Measurements from ENCODE around the gene DNAJB7. TPM values are rescaled to one million over a fixed set of nuclear protein-coding genes. Genes with fewer than 3 reads are reported as not detected.

DNAJB7 gene
- total RNA-seq = not detected

DNA sequence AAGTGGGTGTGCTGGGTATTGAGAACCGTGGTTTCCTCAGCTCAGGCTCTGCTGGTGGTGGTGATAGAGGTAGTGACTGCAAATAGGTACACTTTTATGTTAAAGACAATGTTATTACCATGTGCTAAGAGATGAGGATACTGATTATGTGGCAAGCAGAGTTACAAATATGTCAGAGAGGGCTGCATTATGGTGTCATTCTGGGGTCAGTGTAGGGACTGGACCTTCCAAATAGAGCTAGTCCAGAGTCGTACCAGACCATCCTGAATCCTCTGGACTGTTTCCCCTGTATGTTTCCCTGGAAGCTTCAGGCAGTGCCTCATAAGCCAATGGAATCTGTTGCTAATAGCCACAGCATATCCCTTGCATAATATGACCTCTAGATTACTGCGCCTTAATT is at the start of gene DNAJB7:
Gene DNAJB7, minus strand, starts transcription at position 101 of the 400 bp plus-strand sequence. CDS start 119 bp downstream, outside the sequence.
- DNase-seq (no peak), ATAC-seq (no peak)
- peaks cover 33% of the 10 kb centered on the region for H3K4me1 Mint-ChIP-seq
- no peak within 1 kb of the TSS for H3K4me3 Mint-ChIP-seq
- peaks cover 13% of the 10 kb centered on the region for H3K36me3 Mint-ChIP-seq (ENCODE audit: low read depth)
- POLR2A ChIA-PET = no interaction called here
- no peaks in the 10 kb centered on the region for H3K9me3 Mint-ChIP-seq (ENCODE audit: low read depth)
- intact Hi-C loops (cut with DNase I, micrococcal nuclease) = no loop called here
- H3K27ac Mint-ChIP-seq = peak within 1 kb of the TSS; percentile 70
- no peaks in the 10 kb centered on the region for H3K27me3 Mint-ChIP-seq
- CTCF ChIA-PET = interaction anchor here (0.6 to 0.7 kb wide), 2 partner anchors 37 to 83 kb away, joined by 3 read pairs; no protein-coding TSS in a partner anchor

- H3K9me3 Mint-ChIP-seq (ENCODE audit: low read depth) = no peaks in the 10 kb centered on the region
- H3K4me3 Mint-ChIP-seq = no peak overlapping the region
- ChIA-PET POLR2A (interaction anchor here (0.6 kb wide), 1 partner anchor 65 kb away, joined by 3 read pairs; no protein-coding TSS in a partner anchor), CTCF (interaction anchor here (0.8 to 3.9 kb wide), 4 partner anchors 9 to 330 kb away, joined by 3 to 22 read pairs (median 9); no protein-coding TSS in a partner anchor)
- intact Hi-C loops (cut with DNase I, micrococcal nuclease) = no loop called here
- H3K27ac Mint-ChIP-seq = no peak overlapping the region
- ATAC-seq (no peak), DNase-seq (no peak)
- H3K36me3 Mint-ChIP-seq (ENCODE audit: low read depth) = peaks cover 18% of the 10 kb centered on the region
- H3K27me3 Mint-ChIP-seq = no peaks in the 10 kb centered on the region
- no peaks in the 10 kb centered on the region for H3K4me1 Mint-ChIP-seq
These were observed 47.0 kb upstream of the DNAJB7 start for GRCh38 chr22:40908895-40909294.

GRCh38 chr22:40904101-40904500 is 42.2 kb upstream of the DNAJB7 start:
- DNase-seq (no peak), ATAC-seq (no peak)
- intact Hi-C loops (cut with DNase I, micrococcal nuclease) = no loop called here
- no peaks in the 10 kb centered on the region for H3K9me3 Mint-ChIP-seq (ENCODE audit: low read depth)
- CTCF ChIA-PET = no interaction called here
- H3K36me3 Mint-ChIP-seq (ENCODE audit: low read depth) = peaks cover 16% of the 10 kb centered on the region
- H3K4me1 Mint-ChIP-seq = peaks cover 7% of the 10 kb centered on the region
- no peaks in the 10 kb centered on the region for H3K27me3 Mint-ChIP-seq
- no peak overlapping the region for H3K27ac Mint-ChIP-seq
- H3K4me3 Mint-ChIP-seq = no peak overlapping the region
- POLR2A ChIA-PET = no interaction called here

DNA sequence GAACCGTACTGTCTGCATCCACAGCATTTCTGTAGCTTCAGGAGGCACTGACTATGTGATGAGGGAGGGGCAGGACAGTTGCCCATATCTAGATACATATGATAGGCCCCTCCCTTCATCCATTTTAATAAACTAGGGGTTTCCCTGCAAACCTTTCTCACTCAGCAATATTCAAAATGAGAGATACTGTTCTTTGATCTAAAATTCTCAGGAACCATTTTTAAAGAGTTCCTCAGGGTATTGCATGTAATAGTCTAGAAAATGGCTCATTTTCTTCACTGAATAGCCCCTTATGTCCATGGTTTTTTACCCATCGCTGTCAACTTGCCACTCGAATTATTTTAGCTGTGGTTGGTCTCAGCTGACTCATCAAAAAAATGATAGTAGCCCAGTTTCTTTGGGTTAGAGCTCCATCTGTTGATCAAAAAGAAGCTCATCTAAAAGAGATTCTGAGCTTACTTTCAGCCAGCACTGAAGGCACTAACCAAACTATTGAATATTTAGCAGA is 37.0 kb upstream of the DNAJB7 start:
- Mint-ChIP-seq H3K27me3 (no peaks in the 10 kb centered on the region), H3K27ac (peak overlapping the region; percentile 81), H3K9me3 (ENCODE audit: low read depth) (no peaks in the 10 kb centered on the region), H3K4me3 (peak overlapping the region; percentile 15), H3K4me1 (peaks cover 14% of the 10 kb centered on the region), H3K36me3 (ENCODE audit: low read depth) (peaks cover 4% of the 10 kb centered on the region)
- intact Hi-C loops (cut with DNase I, micrococcal nuclease) = loop anchor here (1.0 to 10.0 kb wide), 8 partner anchors 42 to 462 kb away; partner anchors contain the start of genes XPNPEP3 (in 2 of the 2), SLC25A17 (in 1 of the 2) and ST13 (in 1 of the 2)
- ChIA-PET POLR2A (interaction anchor here (0.7 to 1.4 kb wide), 5 partner anchors 24 to 316 kb away, joined by 4 to 6 read pairs (median 5); partner anchors contain the start of genes ST13 and XPNPEP3), CTCF (interaction anchor here (0.6 to 2.2 kb wide), 26 partner anchors 9 to 462 kb away, joined by 3 to 22 read pairs (median 4); partner anchors contain the start of genes DNAJB7, SLC25A17, ST13 and XPNPEP3)
- DNase-seq (peak; percentile 38), ATAC-seq (peak; percentile 94)

- Mint-ChIP-seq H3K4me1 (peaks cover 10% of the 10 kb centered on the region), H3K36me3 (ENCODE audit: low read depth) (no peaks in the 10 kb centered on the region), H3K27me3 (no peaks in the 10 kb centered on the region), H3K27ac (no peak overlapping the region), H3K4me3 (no peak overlapping the region), H3K9me3 (ENCODE audit: low read depth) (no peaks in the 10 kb centered on the region)
- intact Hi-C loops (cut with DNase I, micrococcal nuclease) = loop anchor here in 1 of 2 experiments (10.0 kb wide), 1 partner anchor 240 kb away; no protein-coding TSS in a partner anchor
- ChIA-PET CTCF (interaction anchor here (1.0 to 1.2 kb wide), 2 partner anchors 10 to 95 kb away, joined by 3 to 4 read pairs; no protein-coding TSS in a partner anchor), POLR2A (no interaction called here)
- DNase-seq (no peak), ATAC-seq (no peak)
These were observed 32.5 kb upstream of the DNAJB7 start for GRCh38 chr22:40894417-40894816.

DNA sequence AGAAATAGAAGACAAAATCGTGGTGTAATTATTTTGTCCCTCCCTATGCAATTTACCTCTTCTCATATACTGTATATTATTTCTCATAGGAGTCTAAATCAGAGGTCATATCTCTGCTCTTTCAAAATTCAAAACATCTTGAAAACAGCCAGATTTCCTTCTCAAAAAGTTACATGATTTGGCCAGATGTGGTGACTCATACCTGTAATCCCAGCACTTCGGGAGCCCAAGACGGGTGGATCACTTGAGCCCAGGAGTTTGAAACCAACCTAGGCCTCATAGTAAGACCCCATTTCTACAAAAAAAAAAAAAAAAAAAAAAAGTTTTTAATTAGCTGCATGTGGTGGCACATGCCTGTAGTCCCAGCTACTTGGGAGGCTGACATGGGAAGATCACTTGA is 29.0 kb upstream of the DNAJB7 start:
- Mint-ChIP-seq H3K27me3 (no peaks in the 10 kb centered on the region), H3K36me3 (ENCODE audit: low read depth) (peaks cover 18% of the 10 kb centered on the region), H3K9me3 (ENCODE audit: low read depth) (no peaks in the 10 kb centered on the region), H3K4me3 (no peak overlapping the region), H3K27ac (no peak overlapping the region), H3K4me1 (no peaks in the 10 kb centered on the region)
- ChIA-PET CTCF (interaction anchor here (1.7 kb wide), 1 partner anchor 8 kb away, joined by 5 read pairs; no protein-coding TSS in a partner anchor), POLR2A (no interaction called here)
- DNase-seq (no peak), ATAC-seq (no peak)
- intact Hi-C loops (cut with DNase I, micrococcal nuclease) = loop anchor here in 1 of 2 experiments (10.0 kb wide), 1 partner anchor 236 kb away; no protein-coding TSS in a partner anchor

GRCh38 chr22:40889116-40889515 is 27.2 kb upstream of the DNAJB7 start:
- ATAC-seq (no peak), DNase-seq (no peak)
- H3K4me3 Mint-ChIP-seq = no peak overlapping the region
- intact Hi-C loops (cut with DNase I, micrococcal nuclease) = no loop called here
- no peak overlapping the region for H3K27ac Mint-ChIP-seq
- no peaks in the 10 kb centered on the region for H3K9me3 Mint-ChIP-seq (ENCODE audit: low read depth)
- H3K4me1 Mint-ChIP-seq = no peaks in the 10 kb centered on the region
- H3K36me3 Mint-ChIP-seq (ENCODE audit: low read depth) = peaks cover 19% of the 10 kb centered on the region
- H3K27me3 Mint-ChIP-seq = no peaks in the 10 kb centered on the region
- POLR2A ChIA-PET = no interaction called here
- CTCF ChIA-PET = interaction anchor here (0.9 to 1.7 kb wide), 3 partner anchors 10 to 138 kb away, joined by 3 to 5 read pairs (median 4); no protein-coding TSS in a partner anchor

GRCh38 chr22:40878922-40879321 is 17.0 kb upstream of the DNAJB7 start:
- ATAC-seq = no peak
- Mint-ChIP-seq H3K27me3 (no peaks in the 10 kb centered on the region), H3K4me1 (no peaks in the 10 kb centered on the region), H3K9me3 (ENCODE audit: low read depth) (no peaks in the 10 kb centered on the region), H3K27ac (no peak overlapping the region), H3K36me3 (ENCODE audit: low read depth) (peaks cover 2% of the 10 kb centered on the region), H3K4me3 (no peak overlapping the region)
- DNase-seq = no peak
- ChIA-PET CTCF (interaction anchor here (0.9 to 1.1 kb wide), 3 partner anchors 42 to 196 kb away, joined by 3 to 4 read pairs (median 4); no protein-coding TSS in a partner anchor), POLR2A (no interaction called here)
- intact Hi-C loops (cut with DNase I, micrococcal nuclease) = no loop called here

DNA sequence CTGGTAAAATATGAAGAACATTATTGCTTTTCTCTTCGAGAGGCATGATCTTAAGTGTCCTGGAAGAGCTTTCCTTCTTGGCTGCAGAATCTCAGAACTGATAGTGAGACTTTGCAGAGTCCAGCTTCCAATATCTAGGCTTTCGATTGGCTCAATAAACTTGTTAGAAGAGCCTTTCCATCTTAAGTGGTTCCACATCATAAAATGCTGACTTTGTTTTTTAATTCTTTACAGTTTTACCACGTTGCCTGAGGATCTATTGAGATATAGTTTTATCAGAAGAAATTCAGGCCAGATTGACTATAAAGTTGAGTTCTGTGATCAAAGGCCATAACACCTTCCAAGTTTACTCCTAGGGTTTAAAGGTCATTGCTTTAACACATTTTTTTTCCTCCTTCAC is 15.6 kb upstream of the DNAJB7 start:
- POLR2A ChIA-PET = no interaction called here
- Mint-ChIP-seq H3K4me1 (no peaks in the 10 kb centered on the region), H3K27me3 (no peaks in the 10 kb centered on the region), H3K4me3 (no peak overlapping the region), H3K9me3 (ENCODE audit: low read depth) (no peaks in the 10 kb centered on the region), H3K27ac (no peak overlapping the region), H3K36me3 (ENCODE audit: low read depth) (no peaks in the 10 kb centered on the region)
- CTCF ChIA-PET = interaction anchor here (1.5 to 2.5 kb wide), 2 partner anchors 11 to 45 kb away, joined by 4 to 8 read pairs; no protein-coding TSS in a partner anchor
- intact Hi-C loops (cut with DNase I, micrococcal nuclease) = no loop called here
- DNase-seq (no peak), ATAC-seq (no peak)

GRCh38 chr22:40876907-40877306 is 15.0 kb upstream of the DNAJB7 start:
- DNase-seq (no peak), ATAC-seq (no peak)
- Mint-ChIP-seq H3K36me3 (ENCODE audit: low read depth) (no peaks in the 10 kb centered on the region), H3K27me3 (no peaks in the 10 kb centered on the region), H3K4me3 (no peak overlapping the region), H3K27ac (no peak overlapping the region), H3K9me3 (ENCODE audit: low read depth) (no peaks in the 10 kb centered on the region), H3K4me1 (no peaks in the 10 kb centered on the region)
- intact Hi-C loops (cut with DNase I, micrococcal nuclease) = no loop called here
- CTCF ChIA-PET = interaction anchor here (1.5 to 2.5 kb wide), 2 partner anchors 10 to 46 kb away, joined by 4 to 8 read pairs; no protein-coding TSS in a partner anchor
- POLR2A ChIA-PET = interaction anchor here (0.6 kb wide), 1 partner anchor 24 kb away, joined by 3 read pairs; no protein-coding TSS in a partner anchor

- no peak for ATAC-seq
- no peaks in the 10 kb centered on the region for H3K9me3 Mint-ChIP-seq (ENCODE audit: low read depth)
- no peaks in the 10 kb centered on the region for H3K4me1 Mint-ChIP-seq
- POLR2A ChIA-PET = no interaction called here
- H3K27ac Mint-ChIP-seq = no peak overlapping the region
- intact Hi-C loops (cut with DNase I, micrococcal nuclease) = no loop called here
- no peak overlapping the region for H3K4me3 Mint-ChIP-seq
- peaks cover 2% of the 10 kb centered on the region for H3K36me3 Mint-ChIP-seq (ENCODE audit: low read depth)
- no peak for DNase-seq
- CTCF ChIA-PET = no interaction called here
- no peaks in the 10 kb centered on the region for H3K27me3 Mint-ChIP-seq
These were observed 13.2 kb upstream of the DNAJB7 start for GRCh38 chr22:40875111-40875510.

- no peak for DNase-seq
- ChIA-PET POLR2A (no interaction called here), CTCF (interaction anchor here (0.6 to 0.8 kb wide), 2 partner anchors 16 to 70 kb away, joined by 3 read pairs; no protein-coding TSS in a partner anchor)
- no peak overlapping the region for H3K27ac Mint-ChIP-seq
- no peaks in the 10 kb centered on the region for H3K4me1 Mint-ChIP-seq
- intact Hi-C loops (cut with DNase I, micrococcal nuclease) = no loop called here
- no peaks in the 10 kb centered on the region for H3K9me3 Mint-ChIP-seq (ENCODE audit: low read depth)
- H3K27me3 Mint-ChIP-seq = no peaks in the 10 kb centered on the region
- no peak for ATAC-seq
- H3K4me3 Mint-ChIP-seq = no peak overlapping the region
- peaks cover 2% of the 10 kb centered on the region for H3K36me3 Mint-ChIP-seq (ENCODE audit: low read depth)
These were observed 12.1 kb upstream of the DNAJB7 start for GRCh38 chr22:40874016-40874415.

Measured in activated CD4-positive, alpha-beta T cell treated with anti-CD3 and anti-CD28 coated beads for 36 hours (primary cell).